ENCODE measurements around the gene HEMGN.
"Not testable (repeated sequence)": the region's sequence is repeated elsewhere in the genome, so short reads cannot be mapped to it uniquely, and the experiment has no call there.

HEMGN gene

DNA sequence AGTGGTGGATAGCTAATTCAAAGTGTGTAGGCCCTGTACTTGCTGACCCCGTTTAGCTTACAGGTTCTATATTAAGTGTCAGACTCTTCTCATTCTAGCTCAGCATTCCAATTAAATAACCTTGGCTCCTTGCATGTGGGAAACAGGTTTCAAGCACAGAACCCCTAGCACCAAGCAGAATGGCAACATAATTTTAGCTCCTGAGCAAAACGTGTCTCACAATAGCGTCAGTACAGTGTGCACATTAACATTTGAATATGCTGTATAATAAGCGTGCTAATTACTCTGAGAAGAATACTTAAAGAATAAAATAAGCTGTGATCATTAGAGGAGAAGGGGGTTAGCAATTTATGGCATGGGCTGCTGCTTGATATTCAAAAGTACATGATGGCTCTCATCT lies 24.2 kb upstream of the HEMGN start:
- Histone ChIP-seq H2AFZ (ENCODE audit: low read depth, low read length) (no peak overlapping the region), H3K4me1 (ENCODE audit: insufficient read depth, low read length) (no peaks in the 10 kb centered on the region), H3K4me3 (ENCODE audit: low read depth in 1 of 2, low read length in 2 of 2) (no peak overlapping the region), H3K27me3 (ENCODE audit: insufficient read depth, low read length, poor library complexity) (no peaks in the 10 kb centered on the region), H3K9me3 (ENCODE audit: insufficient read depth, low read length, severe bottlenecking) (no peaks in the 10 kb centered on the region), H3K9ac (ENCODE audit: low read depth, low read length) (no peak overlapping the region), H4K20me1 (ENCODE audit: insufficient read depth, low read length) (no peaks in the 10 kb centered on the region), H3K79me2 (ENCODE audit: insufficient read depth, low read length) (no peaks in the 10 kb centered on the region), H3K36me3 (ENCODE audit: insufficient read depth, low read length) (no peaks in the 10 kb centered on the region), H3K27ac (ENCODE audit: low read length) (no peak overlapping the region), H3K4me2 (ENCODE audit: insufficient read depth, low read length) (no peak overlapping the region)
- no peak for TF ChIP-seq EZH2 (IDR thresholded peaks at IDR 0.05; ENCODE audit: borderline replicate concordance, low read depth, low read length, severe bottlenecking)
- TF ChIP-seq, protein P1, sequence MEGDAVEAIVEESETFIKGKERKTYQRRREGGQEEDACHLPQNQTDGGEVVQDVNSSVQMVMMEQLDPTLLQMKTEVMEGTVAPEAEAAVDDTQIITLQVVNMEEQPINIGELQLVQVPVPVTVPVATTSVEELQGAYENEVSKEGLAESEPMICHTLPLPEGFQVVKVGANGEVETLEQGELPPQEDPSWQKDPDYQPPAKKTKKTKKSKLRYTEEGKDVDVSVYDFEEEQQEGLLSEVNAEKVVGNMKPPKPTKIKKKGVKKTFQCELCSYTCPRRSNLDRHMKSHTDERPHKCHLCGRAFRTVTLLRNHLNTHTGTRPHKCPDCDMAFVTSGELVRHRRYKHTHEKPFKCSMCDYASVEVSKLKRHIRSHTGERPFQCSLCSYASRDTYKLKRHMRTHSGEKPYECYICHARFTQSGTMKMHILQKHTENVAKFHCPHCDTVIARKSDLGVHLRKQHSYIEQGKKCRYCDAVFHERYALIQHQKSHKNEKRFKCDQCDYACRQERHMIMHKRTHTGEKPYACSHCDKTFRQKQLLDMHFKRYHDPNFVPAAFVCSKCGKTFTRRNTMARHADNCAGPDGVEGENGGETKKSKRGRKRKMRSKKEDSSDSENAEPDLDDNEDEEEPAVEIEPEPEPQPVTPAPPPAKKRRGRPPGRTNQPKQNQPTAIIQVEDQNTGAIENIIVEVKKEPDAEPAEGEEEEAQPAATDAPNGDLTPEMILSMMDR (IDR thresholded peaks at IDR 0.05; ENCODE audit: borderline replicate concordance, extremely low read depth, low read length, poor library complexity, severe bottlenecking) = no peak
- DNase-seq (no peak), ATAC-seq (ENCODE audit: insufficient read depth, low read depth) (no peak)

DNA sequence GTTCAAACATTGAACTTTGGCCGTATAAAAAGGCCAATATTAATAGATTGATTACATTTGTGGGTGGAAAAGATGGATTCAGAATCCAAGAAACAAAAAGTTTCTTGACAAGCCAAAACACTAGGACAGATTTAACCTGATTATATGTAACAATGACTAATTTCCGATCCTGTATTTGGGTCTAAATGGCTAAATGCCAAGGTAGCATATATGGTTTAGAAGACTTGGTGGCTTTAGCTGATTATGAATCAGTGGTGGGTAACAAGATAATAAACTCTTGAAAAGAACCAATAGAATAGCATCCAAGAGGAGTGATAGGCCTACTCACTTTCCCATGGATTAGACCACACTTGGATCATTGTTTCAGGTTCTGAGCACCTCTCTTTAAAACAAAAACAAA lies 23.4 kb upstream of the HEMGN start:
- H3K4me2 ChIP-seq (ENCODE audit: insufficient read depth, low read length) = no peak overlapping the region
- H3K27ac ChIP-seq (ENCODE audit: low read length) = no peak overlapping the region

DNA sequence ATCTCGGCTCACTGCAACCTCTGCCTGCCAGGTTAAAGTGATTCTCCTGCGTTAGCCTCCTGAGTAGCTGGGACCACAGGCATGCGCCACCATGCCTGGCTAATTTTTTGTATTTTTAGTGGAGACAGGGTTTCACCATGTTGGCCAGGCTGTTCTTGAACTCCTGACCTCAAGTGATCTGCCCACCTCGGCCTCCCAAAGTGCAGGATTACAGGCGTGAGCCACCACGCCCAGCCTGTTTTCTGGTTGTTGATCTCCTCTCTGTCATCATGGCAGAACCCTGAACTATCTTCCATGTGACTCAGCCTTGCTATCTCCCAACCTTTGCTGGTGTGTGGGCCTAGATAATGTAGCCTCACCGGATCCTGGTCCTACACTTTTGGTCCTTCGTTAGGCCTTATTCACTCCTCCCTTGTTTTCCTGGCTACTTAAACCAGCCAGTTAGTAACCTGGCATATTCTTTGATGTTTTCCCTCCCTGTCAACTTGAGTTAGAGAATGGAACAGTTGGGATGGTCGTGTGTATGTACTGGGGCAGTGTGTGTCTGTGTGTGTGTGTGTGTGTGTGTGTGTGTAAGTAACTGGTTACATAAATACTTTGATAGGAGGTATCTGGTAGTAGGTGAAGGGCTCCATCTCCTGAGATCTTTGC lies 22.8 kb upstream of the HEMGN start:
- H3K27me3 ChIP-seq (ENCODE audit: insufficient read depth, low read length, poor library complexity); H3K4me2 ChIP-seq (ENCODE audit: insufficient read depth, low read length); H3K4me1 ChIP-seq (ENCODE audit: insufficient read depth, low read length); H3K27ac ChIP-seq (ENCODE audit: low read length); H3K9me3 ChIP-seq (ENCODE audit: insufficient read depth, low read length, severe bottlenecking); ATAC-seq (ENCODE audit: insufficient read depth, low read depth); DNase-seq; H2AFZ ChIP-seq (ENCODE audit: low read depth, low read length); H3K9ac ChIP-seq (ENCODE audit: low read depth, low read length); H3K36me3 ChIP-seq (ENCODE audit: insufficient read depth, low read length); H3K4me3 ChIP-seq (ENCODE audit: low read depth in 1 of 2, low read length in 2 of 2); H4K20me1 ChIP-seq (ENCODE audit: insufficient read depth, low read length); H3K79me2 ChIP-seq (ENCODE audit: insufficient read depth, low read length): not testable (repeated sequence)

More for the DNA sequence above, 23.4 kb upstream of the HEMGN start:
- Histone ChIP-seq H3K9me3 (ENCODE audit: insufficient read depth, low read length, severe bottlenecking) (no peaks in the 10 kb centered on the region), H3K9ac (ENCODE audit: low read depth, low read length) (no peak overlapping the region), H2AFZ (ENCODE audit: low read depth, low read length) (no peak overlapping the region), H4K20me1 (ENCODE audit: insufficient read depth, low read length) (no peaks in the 10 kb centered on the region), H3K4me1 (ENCODE audit: insufficient read depth, low read length) (no peaks in the 10 kb centered on the region), H3K79me2 (ENCODE audit: insufficient read depth, low read length) (no peaks in the 10 kb centered on the region), H3K4me3 (ENCODE audit: low read depth in 1 of 2, low read length in 2 of 2) (no peak overlapping the region), H3K27me3 (ENCODE audit: insufficient read depth, low read length, poor library complexity) (no peaks in the 10 kb centered on the region), H3K36me3 (ENCODE audit: insufficient read depth, low read length) (no peaks in the 10 kb centered on the region)
- TF ChIP-seq EZH2 (IDR thresholded peaks at IDR 0.05; ENCODE audit: borderline replicate concordance, low read depth, low read length, severe bottlenecking) = no peak
- TF ChIP-seq, protein P1 (IDR thresholded peaks at IDR 0.05; ENCODE audit: borderline replicate concordance, extremely low read depth, low read length, poor library complexity, severe bottlenecking) = no peak
- ATAC-seq (ENCODE audit: insufficient read depth, low read depth) (no peak), DNase-seq (no peak)

DNA sequence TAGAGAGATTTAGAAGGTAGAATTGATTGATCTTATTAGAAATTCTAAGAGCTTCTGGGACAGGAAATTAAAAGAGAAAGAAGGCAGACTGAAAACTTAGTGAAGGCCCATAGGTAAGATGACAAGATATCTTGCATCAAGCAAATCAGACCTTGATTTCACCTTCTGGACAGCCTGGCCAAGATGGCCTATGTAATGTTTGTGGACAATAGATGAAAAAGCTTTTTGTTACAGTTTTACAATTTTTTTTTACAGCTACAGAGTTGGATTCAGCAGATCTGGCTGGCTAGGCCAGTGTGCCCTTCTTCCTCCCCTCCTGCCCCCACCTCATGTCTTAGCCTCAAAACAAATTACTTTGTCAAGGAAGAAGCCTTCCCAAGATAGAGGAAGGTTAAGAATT lies 21.6 kb upstream of the HEMGN start:
- no peaks in the 10 kb centered on the region for H3K9me3 ChIP-seq (ENCODE audit: insufficient read depth, low read length, severe bottlenecking)
- H3K4me3 ChIP-seq (ENCODE audit: low read depth in 1 of 2, low read length in 2 of 2) = no peak overlapping the region
- no peaks in the 10 kb centered on the region for H3K27me3 ChIP-seq (ENCODE audit: insufficient read depth, low read length, poor library complexity)
- no peak overlapping the region for H3K4me2 ChIP-seq (ENCODE audit: insufficient read depth, low read length)
- no peak overlapping the region for H3K9ac ChIP-seq (ENCODE audit: low read depth, low read length)
- H3K36me3 ChIP-seq (ENCODE audit: insufficient read depth, low read length) = no peaks in the 10 kb centered on the region
- TF ChIP-seq, protein P1 (IDR thresholded peaks at IDR 0.05; ENCODE audit: borderline replicate concordance, extremely low read depth, low read length, poor library complexity, severe bottlenecking) = no peak
- TF ChIP-seq EZH2 (IDR thresholded peaks at IDR 0.05; ENCODE audit: borderline replicate concordance, low read depth, low read length, severe bottlenecking) = no peak
- no peaks in the 10 kb centered on the region for H3K79me2 ChIP-seq (ENCODE audit: insufficient read depth, low read length)
- no peak overlapping the region for H3K27ac ChIP-seq (ENCODE audit: low read length)
- ATAC-seq (ENCODE audit: insufficient read depth, low read depth) = no peak
- H4K20me1 ChIP-seq (ENCODE audit: insufficient read depth, low read length) = no peaks in the 10 kb centered on the region
- no peak overlapping the region for H2AFZ ChIP-seq (ENCODE audit: low read depth, low read length)
- no peak for DNase-seq
- H3K4me1 ChIP-seq (ENCODE audit: insufficient read depth, low read length) = no peaks in the 10 kb centered on the region

All from DND-41 (cell line).